Raji (cell line): ENCODE results near the gene GPR22.

Experiments
- POLR2A ChIP-seq: IDR thresholded peaks from 2 replicates; pipeline ENCODE4 v1.6.1; 2011; ENCODE audit warnings: low read depth, low read length, control low read depth; ENCODE audit not compliant: insufficient read depth

The GPR22 gene

GRCh38 chr7:107502797-107503196, 32.9 kb downstream of the GPR22 start:
- TF ChIP-seq POLR2A = no peak

DNA sequence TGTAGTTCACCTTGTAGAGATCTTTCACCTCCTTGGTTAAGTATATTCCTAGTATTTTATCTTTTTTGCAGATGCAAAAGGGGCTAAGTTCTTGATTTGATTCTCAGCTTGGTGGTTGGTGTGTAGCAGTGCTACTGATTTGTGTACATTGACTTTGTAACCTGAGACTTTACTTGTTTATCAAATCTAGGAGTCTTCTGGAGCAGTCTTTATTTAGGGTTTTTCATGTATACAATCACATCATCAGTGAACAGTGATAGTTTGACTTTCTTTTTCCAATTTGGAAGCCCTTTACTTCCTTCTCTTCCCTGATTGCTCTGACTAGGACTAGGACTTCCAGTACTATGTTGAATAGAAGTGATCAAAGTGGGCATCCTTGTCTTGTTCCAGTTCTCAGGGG, 33.8 kb downstream of the GPR22 start:
- no peak for TF ChIP-seq POLR2A

- no peak for TF ChIP-seq POLR2A
Measured at GRCh38 chr7:107505362-107505761, 35.5 kb downstream of the GPR22 start.

GRCh38 chr7:107505997-107506673, 36.3 kb downstream of the GPR22 start:
- TF ChIP-seq POLR2A = no peak

DNA sequence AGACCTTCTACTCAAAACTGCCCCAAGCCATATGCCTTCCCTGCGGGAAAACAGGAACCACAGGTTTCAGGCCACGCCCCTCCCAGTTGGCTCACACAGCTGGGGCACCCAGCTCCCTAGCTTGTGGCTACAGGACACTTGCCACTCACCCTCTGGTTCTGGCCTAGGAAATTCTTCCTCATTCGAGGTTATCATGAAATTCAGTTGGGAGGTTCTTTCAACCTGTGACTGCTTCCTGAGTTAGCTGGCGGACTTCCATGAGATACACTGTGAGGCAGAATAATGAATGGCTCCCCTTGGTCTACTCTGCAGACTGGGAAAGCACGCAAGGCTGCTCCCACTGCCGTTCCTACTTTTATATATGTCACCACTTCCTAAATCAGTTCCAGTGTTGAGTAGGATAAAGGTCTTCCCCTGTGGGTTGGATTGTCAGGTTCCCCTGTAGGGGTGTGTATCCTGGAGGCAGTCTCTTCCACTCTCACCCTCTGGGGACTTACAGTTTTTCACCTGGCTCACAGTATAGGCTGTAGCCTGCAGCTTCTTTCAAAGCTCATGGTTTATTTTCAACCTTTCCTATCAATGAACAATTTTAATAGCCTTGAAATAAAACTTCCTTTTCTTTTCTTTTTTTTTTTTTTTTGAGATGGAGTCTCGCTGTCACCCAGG, 37.0 kb downstream of the GPR22 start:
- no peak for TF ChIP-seq POLR2A
